GM18507 (cell line): ENCODE results near the gene KCNMA1.

Experiments used
- DNase-seq: peaks from one replicate; pipeline ENCODE4 v3.0.0; 2011; ENCODE audit warnings: low read depth; ENCODE audit not compliant: insufficient read length; ENCODE audit errors: extremely low spot score
- FAIRE-seq: peaks from 2 replicates; lab custom pipeline; 2011; peaks lifted over from hg19 to GRCh38; lab: Jason Lieb, UNC

KCNMA1 gene

GRCh38 chr10:77546042-77546441 is 91.6 kb downstream of the KCNMA1 start:
- FAIRE-seq = no peak
- DNase-seq = no peak

GRCh38 chr10:77545585-77545984 is 92.0 kb downstream of the KCNMA1 start:
- no peak for DNase-seq
- FAIRE-seq = no peak

- no peak for DNase-seq
- no peak for FAIRE-seq
Observed at GRCh38 chr10:77544617-77545016, 93.0 kb downstream of the KCNMA1 start.

- FAIRE-seq (no peak), DNase-seq (no peak)
Observed at GRCh38 chr10:77542710-77543259, 94.8 kb downstream of the KCNMA1 start.

GRCh38 chr10:77541944-77542343 is 95.7 kb downstream of the KCNMA1 start:
- DNase-seq = no peak
- FAIRE-seq = no peak

- DNase-seq (no peak), FAIRE-seq (no peak)
Observed at GRCh38 chr10:77541247-77541646, 96.4 kb downstream of the KCNMA1 start.

- FAIRE-seq = no peak
- no peak for DNase-seq
Observed at GRCh38 chr10:77539147-77539935, 98.3 kb downstream of the KCNMA1 start.

GRCh38 chr10:77537720-77538373 is 99.8 kb downstream of the KCNMA1 start:
- DNase-seq (no peak), FAIRE-seq (no peak)

GRCh38 chr10:77537071-77537470 is 100.5 kb downstream of the KCNMA1 start:
- FAIRE-seq (no peak), DNase-seq (no peak)

- FAIRE-seq (no peak), DNase-seq (no peak)
Observed at GRCh38 chr10:77533887-77534278, 103.7 kb downstream of the KCNMA1 start.

GRCh38 chr10:77533146-77533886 is 104.3 kb downstream of the KCNMA1 start:
- FAIRE-seq = no peak

GRCh38 chr10:77532068-77532467 is 105.5 kb downstream of the KCNMA1 start:
- FAIRE-seq = no peak
- no peak for DNase-seq

More at GRCh38 chr10:77533146-77533886, 104.3 kb downstream of the KCNMA1 start:
- DNase-seq = no peak

- DNase-seq (no peak), FAIRE-seq (no peak)
Observed at GRCh38 chr10:77531441-77532001, 106.1 kb downstream of the KCNMA1 start.

GRCh38 chr10:77530011-77530410 is 107.6 kb downstream of the KCNMA1 start:
- DNase-seq (no peak), FAIRE-seq (no peak)

- FAIRE-seq = no peak
- DNase-seq = no peak
Observed at GRCh38 chr10:77529050-77529576, 108.5 kb downstream of the KCNMA1 start.

- FAIRE-seq (no peak), DNase-seq (no peak)
Observed at GRCh38 chr10:77527839-77528238, 109.8 kb downstream of the KCNMA1 start.

- FAIRE-seq (no peak), DNase-seq (no peak)
Observed at GRCh38 chr10:77526868-77527617, 110.6 kb downstream of the KCNMA1 start.

GRCh38 chr10:77524281-77524711 is 113.3 kb downstream of the KCNMA1 start:
- no peak for DNase-seq
- no peak for FAIRE-seq

GRCh38 chr10:77522268-77522809 is 115.3 kb downstream of the KCNMA1 start:
- DNase-seq (no peak), FAIRE-seq (no peak)
